ENCODE measurements around the gene SURF2.

GRCh38 chr9:133331221-133331620, 25.1 kb upstream of the SURF2 start:
- TF ChIP-seq, protein P1, sequence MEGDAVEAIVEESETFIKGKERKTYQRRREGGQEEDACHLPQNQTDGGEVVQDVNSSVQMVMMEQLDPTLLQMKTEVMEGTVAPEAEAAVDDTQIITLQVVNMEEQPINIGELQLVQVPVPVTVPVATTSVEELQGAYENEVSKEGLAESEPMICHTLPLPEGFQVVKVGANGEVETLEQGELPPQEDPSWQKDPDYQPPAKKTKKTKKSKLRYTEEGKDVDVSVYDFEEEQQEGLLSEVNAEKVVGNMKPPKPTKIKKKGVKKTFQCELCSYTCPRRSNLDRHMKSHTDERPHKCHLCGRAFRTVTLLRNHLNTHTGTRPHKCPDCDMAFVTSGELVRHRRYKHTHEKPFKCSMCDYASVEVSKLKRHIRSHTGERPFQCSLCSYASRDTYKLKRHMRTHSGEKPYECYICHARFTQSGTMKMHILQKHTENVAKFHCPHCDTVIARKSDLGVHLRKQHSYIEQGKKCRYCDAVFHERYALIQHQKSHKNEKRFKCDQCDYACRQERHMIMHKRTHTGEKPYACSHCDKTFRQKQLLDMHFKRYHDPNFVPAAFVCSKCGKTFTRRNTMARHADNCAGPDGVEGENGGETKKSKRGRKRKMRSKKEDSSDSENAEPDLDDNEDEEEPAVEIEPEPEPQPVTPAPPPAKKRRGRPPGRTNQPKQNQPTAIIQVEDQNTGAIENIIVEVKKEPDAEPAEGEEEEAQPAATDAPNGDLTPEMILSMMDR (IDR thresholded peaks at IDR 0.05; ENCODE audit: insufficient read depth, low read depth, low read length), result no peak
- TF ChIP-seq EZH2 (IDR thresholded peaks at IDR 0.05; ENCODE audit: insufficient read depth, low read length), result no peak
